Measurements from ENCODE around the gene INPP5E.

INPP5E gene

DNA sequence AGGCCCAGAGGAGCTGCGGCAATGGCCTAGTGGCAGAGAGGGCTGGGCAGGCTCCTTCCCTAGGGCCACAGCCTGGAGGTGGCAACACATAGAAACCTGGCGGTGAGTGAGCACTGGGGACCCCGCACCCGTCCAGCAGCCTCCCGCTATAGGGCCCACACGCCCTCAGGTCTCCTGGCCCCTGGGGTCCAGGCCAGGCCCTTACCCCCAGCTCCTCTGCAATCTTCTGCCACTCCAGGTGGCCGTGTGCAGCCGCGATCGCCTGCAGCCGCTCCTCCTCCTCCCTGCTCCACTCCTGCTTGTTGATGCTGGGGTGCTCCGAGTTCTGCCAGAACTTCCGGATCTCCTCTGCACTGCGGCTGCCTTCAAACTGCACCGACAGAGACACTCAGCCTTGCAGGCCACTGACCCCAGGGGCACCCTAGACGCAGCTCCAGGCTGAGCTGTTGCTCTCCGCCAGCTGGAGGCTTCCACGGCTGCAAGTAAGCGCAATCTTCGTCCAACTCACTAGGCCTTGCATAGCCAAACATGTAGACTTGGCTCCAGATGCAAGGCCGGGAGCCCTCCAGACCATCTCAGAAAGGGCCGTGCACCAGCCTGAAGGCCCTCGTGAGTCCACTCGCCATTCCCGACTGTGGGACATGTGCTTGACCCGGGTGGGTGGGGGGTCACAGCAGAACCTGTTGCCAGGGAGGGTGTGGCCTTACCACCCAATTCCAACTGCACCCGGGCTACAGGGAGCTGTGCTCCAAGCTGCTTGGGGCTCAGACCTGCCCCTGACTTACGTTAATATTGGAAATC, 47.7 kb downstream of the INPP5E start:
- in situ Hi-C loops (cut with MboI; ENCODE audit: low sequenced_read_pairs) = no loop called here

GRCh38 chr9:136389396-136389795, 50.2 kb downstream of the INPP5E start:
- in situ Hi-C loops (cut with MboI; ENCODE audit: low sequenced_read_pairs) = no loop called here

DNA sequence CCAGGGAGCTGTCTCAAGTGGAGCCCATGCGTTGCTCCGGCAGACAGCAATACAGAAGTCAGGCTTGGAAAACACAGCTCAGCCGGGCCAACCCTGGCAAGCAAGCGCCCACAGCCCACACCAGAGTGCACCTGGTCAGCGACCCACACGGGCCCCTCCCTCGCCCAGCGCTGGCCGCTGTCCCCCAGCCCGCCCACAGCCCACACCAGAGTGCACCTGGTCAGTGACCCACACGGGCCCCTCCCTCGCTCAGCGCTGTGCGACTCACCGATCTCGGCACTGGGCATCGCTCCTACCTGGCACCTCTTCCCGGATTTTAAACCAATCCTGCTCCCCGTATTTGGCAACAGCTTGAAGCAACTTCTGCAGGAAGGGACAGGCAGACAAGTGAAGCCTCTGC, 52.4 kb downstream of the INPP5E start:
- in situ Hi-C loops (cut with MboI; ENCODE audit: low sequenced_read_pairs) = no loop called here

DNA sequence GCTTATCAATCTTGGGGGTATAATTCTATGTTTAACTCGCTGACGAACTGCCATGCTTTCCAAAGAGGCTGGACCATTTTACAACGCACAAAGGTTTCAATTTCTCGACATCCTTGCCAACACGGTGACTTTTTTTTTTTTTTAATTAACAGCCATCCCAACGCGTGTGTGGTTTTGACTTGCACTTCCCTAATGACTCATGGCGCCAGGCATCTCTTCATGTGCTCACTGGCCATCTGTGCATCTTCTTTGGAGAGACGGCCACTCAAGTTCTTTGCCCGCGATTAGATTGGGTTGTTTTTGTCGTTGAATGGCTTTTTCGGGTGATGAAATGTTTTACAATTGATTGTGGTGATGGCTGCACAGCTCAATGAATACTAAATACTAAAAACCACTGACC, 53.6 kb downstream of the INPP5E start:
- in situ Hi-C loops (cut with MboI; ENCODE audit: low sequenced_read_pairs) = no loop called here

- in situ Hi-C loops (cut with MboI; ENCODE audit: low sequenced_read_pairs) = no loop called here
Observed at GRCh38 chr9:136385015-136385414, 54.6 kb downstream of the INPP5E start.

DNA sequence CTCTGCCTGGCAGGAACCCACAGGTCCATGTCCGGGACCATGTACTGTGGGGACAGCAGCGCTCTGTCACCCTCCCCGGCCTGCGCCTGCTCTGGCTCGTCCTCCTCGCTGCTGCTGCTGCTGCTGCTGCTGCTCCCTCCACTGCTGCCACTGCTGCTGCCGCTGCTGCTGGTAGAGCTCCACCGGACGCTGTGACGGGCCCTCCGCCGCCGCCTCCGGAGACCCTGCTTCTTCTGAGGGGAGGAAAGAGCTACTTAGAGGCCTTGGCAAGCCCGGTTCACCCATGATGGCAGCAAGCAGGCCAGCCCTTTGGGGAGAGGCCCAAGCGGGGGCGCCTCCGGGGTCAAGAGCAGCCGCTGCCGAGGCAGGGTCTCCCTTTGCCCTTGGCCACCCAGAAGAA, 56.2 kb downstream of the INPP5E start:
- in situ Hi-C loops (cut with MboI; ENCODE audit: low sequenced_read_pairs) = no loop called here

DNA sequence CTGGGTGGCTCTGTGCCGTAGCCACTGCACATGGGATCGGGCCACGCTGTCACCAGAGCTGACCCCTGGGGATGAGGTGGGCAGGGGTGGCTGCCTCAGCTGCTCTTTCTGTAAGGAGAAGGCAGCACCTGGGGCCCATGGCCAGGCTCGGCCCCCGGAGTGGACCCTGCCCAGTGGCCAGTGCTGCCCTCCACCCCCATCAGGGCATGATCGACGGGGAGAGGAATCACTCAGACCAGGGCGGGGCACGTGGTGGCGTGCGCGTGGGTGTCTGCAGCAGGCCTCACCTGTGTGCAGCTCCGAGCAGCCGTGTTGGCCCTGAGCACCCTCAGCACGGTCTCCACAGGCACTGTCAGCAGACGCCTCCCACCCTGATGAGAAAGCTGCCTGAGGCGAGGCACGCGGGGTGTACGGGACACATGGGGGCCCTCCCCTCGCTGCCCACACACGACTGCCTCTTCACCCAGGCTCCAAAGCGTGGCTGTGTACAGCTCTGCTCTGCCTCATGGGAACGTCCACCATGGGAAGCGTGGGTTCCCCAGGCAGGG, 57.6 kb downstream of the INPP5E start:
- in situ Hi-C loops (cut with MboI; ENCODE audit: low sequenced_read_pairs) = no loop called here

DNA sequence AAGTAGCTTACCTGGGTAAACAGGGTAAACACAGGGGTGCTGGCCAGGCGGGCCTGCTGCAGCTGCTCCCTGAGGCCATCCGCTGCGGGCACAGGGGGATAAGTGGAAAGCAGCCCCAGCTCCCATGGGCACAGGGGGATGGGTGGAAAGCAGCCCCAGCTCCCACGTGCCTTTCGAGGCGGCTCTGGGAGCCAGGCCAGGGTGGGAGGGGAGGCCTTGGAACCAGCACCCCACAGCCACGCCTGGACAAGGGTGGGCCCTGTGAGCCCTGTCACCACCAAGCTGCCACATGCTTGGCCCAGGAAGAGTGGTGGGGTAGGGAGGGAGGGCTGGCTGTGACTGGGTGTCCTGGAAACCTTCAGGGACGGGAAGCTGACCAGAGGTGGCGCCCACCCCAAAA, 58.3 kb downstream of the INPP5E start:
- in situ Hi-C loops (cut with MboI; ENCODE audit: low sequenced_read_pairs) = no loop called here

- in situ Hi-C loops (cut with MboI; ENCODE audit: low sequenced_read_pairs) = no loop called here
Observed at GRCh38 chr9:136380381-136380780, 59.3 kb downstream of the INPP5E start.

- in situ Hi-C loops (cut with MboI; ENCODE audit: low sequenced_read_pairs) = no loop called here
Observed at GRCh38 chr9:136379891-136380290, 59.8 kb downstream of the INPP5E start.

- in situ Hi-C loops (cut with MboI; ENCODE audit: low sequenced_read_pairs) = no loop called here
Observed at GRCh38 chr9:136379401-136379800, 60.2 kb downstream of the INPP5E start.

GRCh38 chr9:136379003-136379287, 60.7 kb downstream of the INPP5E start:
- in situ Hi-C loops (cut with MboI; ENCODE audit: low sequenced_read_pairs) = no loop called here

All from HL-60/S4 treated with phorbol 12-myristate 13-acetate at 8.2 ng/mL for 4 days and 3 days (cell line).